M059J (cell line): Measurements from ENCODE around the gene S100A2. TPM values are rescaled to one million over a fixed set of nuclear protein-coding genes. Genes with fewer than 3 reads are reported as not detected.
A peak's percentile ranks its signal among the peaks of the same experiment; 100 is the strongest.
"Not testable (repeated sequence)": the region's sequence is repeated elsewhere in the genome, so short reads cannot be mapped to it uniquely, and the experiment has no call there.

Experiments used
- DNase-seq: peaks from one replicate; pipeline ENCODE4 v3.0.0-alpha.2; 2012; ENCODE audit warnings: low read depth
- total RNA-seq: library from RNA; depleted of rRNA; stranded (reverse); fragments of >200 nt; shearing (Covaris generic); gene quantifications from 2 replicates; pipeline ENCODE4 v1.2.3, GENCODE V29; 2014

The S100A2 gene
- total RNA-seq, 1 experiment from 2014 or later, result 19.6 TPM

GRCh38 chr1:153588482-153588881 lies 22.8 kb upstream of the S100A2 start:
- DNase-seq, result no peak

- not testable (repeated sequence) for DNase-seq
Measured at GRCh38 chr1:153588033-153588432, 22.4 kb upstream of the S100A2 start.

DNA sequence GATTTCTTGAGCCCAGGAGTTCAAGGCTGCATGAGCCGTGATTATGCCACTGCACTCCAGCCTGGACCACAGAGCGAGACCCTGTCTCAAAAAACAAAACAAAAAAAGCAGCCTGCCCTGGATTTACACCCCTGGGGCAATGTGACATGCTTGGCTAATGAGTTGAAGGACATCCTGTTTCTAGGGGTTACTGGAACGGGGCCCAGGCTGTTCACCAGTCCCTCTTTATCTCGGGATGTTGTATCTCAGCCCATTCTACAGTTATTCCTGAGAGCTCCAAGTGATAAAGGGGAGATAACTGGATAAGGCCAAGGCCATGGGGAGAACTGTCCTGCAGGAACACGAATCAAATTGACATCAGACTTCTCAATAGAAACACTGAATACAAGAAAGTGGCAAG lies 21.7 kb upstream of the S100A2 start:
- DNase-seq, result peak; percentile 84

- DNase-seq, result no peak
Measured at GRCh38 chr1:153586347-153586746, 20.7 kb upstream of the S100A2 start.

GRCh38 chr1:153585006-153585405 lies 19.4 kb upstream of the S100A2 start:
- no peak for DNase-seq

DNA sequence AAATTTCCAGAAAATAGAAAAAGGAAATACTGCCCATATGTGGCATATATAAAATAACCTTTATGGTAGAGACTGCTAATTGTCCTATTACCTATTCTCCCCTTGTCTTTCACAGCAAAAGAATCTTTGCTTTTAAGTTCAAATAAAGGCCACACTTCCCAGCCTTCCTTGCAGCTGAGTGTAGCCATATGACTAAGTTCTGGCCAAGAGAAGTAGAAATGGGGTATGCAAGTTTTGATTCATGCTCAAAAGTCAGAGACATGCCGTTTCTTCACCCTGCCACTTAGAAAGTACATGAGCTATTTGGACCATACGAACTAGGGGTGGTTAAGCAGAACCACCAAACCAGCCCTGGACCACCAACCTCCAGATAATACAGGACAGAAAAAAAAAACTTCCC lies 18.3 kb upstream of the S100A2 start:
- DNase-seq, result no peak

GRCh38 chr1:153583514-153583913 lies 17.9 kb upstream of the S100A2 start:
- not testable (repeated sequence) for DNase-seq

DNA sequence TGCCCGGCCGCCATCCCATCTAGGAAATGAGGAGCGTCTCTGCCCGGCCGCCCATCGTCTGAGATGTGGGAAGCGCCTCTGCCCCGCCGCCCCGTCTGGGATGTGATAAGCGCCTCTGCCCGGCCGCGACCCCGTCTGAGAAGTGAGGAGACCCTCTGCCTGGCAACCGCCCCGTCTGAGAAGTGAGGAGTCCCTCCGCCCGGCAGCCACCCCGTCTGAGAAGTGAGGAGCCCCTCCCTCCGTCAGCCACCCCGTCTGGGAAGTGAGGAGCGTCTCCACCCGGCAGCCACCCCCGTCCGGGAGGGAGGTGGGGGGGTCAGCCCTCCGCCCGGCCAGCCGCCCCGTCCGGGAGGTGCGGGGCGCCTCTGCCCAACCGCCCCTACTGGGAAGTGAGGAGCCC lies 17.2 kb upstream of the S100A2 start:
- not testable (repeated sequence) for DNase-seq

DNA sequence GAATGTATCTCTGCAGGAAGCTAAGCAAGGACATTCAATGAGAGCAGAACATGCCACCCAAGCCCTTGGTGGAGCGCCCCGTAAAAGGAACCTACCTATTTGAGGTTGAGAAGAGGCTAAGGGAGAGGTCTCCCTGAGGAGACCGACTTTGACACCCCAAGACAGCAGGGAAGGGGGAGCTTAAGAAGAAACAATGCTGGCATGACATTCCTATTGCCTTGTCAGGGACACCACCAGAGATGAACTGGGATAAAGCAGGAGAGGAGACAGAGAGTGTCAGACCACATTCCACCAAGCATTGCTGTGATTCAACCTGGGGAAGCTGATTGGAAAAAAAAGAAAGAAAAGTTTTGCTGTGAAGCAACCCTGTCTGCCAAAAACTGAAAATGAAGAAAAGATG lies 13.3 kb upstream of the S100A2 start:
- DNase-seq, result no peak

DNA sequence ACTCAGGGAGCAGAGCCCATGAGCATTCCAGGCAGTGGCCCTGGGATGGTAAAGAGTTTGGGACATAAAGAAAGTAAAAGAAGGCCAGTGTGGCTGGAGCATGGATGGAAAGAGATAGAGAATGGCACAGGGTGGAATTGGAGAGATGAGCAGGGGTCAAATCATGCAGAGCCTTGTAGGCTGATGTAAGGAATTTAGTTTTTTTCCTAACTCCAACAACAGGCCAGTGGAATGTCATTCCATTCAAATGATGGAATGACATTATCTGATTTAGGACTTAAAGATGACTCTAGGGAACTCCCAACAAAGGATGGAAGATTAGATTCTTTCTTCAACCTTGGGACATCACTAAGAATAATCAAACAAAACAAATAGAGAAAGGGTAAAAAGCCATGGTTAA lies 12.8 kb upstream of the S100A2 start:
- DNase-seq, result no peak

- DNase-seq, result no peak
Measured at GRCh38 chr1:153577624-153578051, 12.0 kb upstream of the S100A2 start.

DNA sequence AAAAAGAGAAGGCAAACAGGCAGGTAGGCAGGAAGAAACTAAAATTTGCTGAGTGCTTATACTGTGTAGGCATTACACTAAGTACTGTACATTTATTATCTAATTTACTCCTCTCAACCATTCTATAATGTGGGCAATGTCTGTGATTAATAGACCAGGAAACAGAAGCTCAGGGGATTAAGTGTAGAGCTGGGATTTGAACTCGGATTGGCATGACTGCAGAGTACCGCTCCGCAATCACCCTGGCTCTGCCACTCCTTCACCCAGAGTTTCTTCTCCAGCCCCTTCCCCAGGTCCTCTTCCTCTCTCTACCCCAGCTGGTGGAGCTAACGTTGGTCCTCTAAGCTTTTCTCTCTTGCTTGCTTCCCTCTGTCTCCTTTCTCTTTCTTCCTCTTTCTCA lies 11.5 kb upstream of the S100A2 start:
- DNase-seq, result no peak

DNA sequence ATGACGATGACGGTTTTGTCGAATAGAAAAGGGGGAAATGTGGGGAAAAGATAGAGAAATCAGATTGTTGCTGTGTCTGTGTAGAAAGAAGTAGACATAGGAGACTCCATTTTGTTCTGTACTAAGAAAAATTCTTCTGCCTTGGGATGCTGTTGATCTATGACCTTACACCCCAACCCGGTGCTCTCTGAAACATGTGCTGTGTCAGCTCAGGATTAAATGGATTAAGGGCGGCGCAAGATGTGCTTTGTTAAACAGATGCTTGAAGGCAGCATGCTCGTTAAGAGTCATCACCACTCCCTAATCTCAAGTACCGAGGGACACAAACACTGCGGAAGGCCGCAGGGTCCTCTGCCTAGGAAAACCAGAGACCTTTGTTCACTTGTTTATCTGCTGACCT lies 9.9 kb upstream of the S100A2 start:
- DNase-seq, result not testable (repeated sequence)

- DNase-seq, result not testable (repeated sequence)
Measured at GRCh38 chr1:153575081-153575491, 9.4 kb upstream of the S100A2 start.

- no peak for DNase-seq
Measured at GRCh38 chr1:153573351-153573750, 7.7 kb upstream of the S100A2 start.

GRCh38 chr1:153572569-153573015 lies 6.9 kb upstream of the S100A2 start:
- peak; percentile 92 for DNase-seq

DNA sequence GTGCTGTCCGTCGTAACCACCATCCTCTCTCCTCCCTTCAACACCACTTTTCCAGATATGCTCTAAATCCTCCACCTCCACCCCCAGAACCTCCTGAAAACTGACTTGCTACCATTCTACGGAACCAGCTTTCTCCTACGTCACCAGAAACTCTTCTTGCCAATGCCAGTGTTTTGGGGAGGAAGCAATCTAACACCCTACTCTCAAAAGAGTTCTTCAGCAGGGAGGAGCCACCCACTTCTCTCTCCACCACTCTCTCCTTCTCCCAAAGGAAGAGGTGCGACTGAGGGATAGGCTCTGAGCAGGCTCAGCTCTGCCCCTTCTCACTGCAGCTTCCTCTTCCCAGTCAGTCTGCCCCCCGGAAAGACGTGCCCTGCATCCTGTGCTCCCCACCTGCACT lies 6.1 kb upstream of the S100A2 start:
- no peak for DNase-seq

GRCh38 chr1:153570874-153571273 lies 5.2 kb upstream of the S100A2 start:
- no peak for DNase-seq

DNA sequence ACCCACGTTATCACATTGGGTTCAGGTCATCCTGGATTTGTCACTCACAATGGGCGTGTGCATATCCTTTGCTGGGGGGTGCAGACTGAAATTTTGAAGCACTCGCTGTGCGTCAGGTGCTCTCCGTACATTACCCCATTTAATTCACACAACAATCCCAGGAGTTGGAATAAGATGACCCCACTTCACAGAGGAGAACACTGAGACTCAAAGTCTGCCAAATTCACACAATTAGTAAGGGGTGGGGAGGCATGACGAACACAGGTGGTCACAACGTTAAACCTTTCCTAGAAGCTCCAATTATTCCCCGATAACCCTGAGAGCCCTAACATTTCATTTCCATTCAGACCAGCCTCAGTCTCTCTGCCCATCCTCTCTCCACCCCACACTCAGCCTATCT lies 3.8 kb upstream of the S100A2 start:
- no peak for DNase-seq

DNA sequence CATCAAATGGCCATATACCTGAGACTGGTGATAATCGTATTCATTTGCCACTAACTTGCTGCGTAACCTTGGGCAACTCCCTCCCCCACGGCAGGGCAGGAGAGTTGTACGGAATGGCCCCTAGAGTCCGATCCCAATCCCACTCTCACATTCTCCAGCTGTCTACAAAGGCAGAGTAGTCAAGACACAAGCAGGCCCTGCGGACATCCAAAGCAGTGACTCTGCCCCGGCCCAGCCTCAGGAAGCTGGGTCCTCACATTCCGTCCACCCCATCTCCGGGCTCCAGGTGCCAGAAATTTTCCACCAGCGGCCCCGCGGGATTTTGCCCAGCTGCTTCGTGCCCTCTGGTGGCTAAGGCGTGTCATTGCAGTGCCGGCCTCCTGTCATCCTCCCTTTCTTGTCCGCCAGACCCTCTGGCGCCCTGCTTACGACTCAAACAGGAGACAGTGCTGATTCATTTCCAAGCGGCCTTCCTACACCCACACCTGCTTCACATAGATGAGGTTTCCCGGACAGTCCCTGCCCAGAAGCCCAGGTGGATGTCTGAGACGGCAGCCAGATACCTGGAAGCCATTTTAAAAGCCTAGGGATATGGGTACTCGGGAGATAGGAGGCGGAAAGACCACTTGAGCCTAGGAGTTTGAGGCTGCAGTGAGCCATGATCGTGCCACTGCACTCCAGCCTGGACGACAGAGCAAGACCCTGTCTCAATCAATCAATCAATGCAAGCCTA lies 2.9 kb upstream of the S100A2 start:
- DNase-seq, result peak; percentile 93

- peak; percentile 75 for DNase-seq
Measured at GRCh38 chr1:153567621-153568366, 2.1 kb upstream of the S100A2 start.

GRCh38 chr1:153566414-153567371 lies 1.0 kb upstream of the S100A2 start:
- DNase-seq, result peak; percentile 99
